Esophagus muscularis mucosa (tissue), 4 donors: ENCODE measurements around the gene LOXL4. TPM values are rescaled to one million over a fixed set of nuclear protein-coding genes. Genes with fewer than 3 reads are reported as not detected.

Experiments
- DNase-seq: peaks from one replicate; pipeline ENCODE4 v3.0.0-alpha.2; 2017; ENCODE audit errors: extremely low spot score
- H3K27ac ChIP-seq, 4 donors: fragments of 200-600 bp; sonication (generic); replicated peaks in 1 of 4; 1 replicate in 3 of 4; 2 replicates in 1 of 4; pipeline ENCODE4 v1.5.1; 2016 to 2019; ENCODE audit warnings: mild to moderate bottlenecking in 1 of 4
- H3K27me3 ChIP-seq, 4 donors: fragments of 200-600 bp; sonication (generic); one replicate each; pipeline versions ENCODE4 v1.5.1 to v1.6.0; 2016 to 2019
- H3K36me3 ChIP-seq, 4 donors: fragments of 200-600 bp; sonication (generic); one replicate each; pipeline ENCODE4 v1.5.1; 2016 to 2019
- H3K4me1 ChIP-seq, 4 donors: fragments of 200-600 bp; sonication (generic); one replicate each; pipeline ENCODE4 v1.5.1; 2016 to 2019
- H3K4me3 ChIP-seq, 4 donors: fragments of 200-600 bp; sonication (generic); 1 replicate in 2 of 4; 2 replicates in 2 of 4; pipeline ENCODE4 v1.5.1; 2016 to 2019; ENCODE audit warnings: mild to moderate bottlenecking in 4 of 4, moderate library complexity in 1 of 4
- H3K9me3 ChIP-seq, 4 donors: fragments of 200-600 bp; sonication (generic); 1 replicate in 3 of 4; 2 replicates in 1 of 4; pipeline ENCODE4 v1.5.1; 2016 to 2019
- EP300 ChIP-seq: sonication (generic); formaldehyde crosslinking; IDR thresholded peaks from one replicate; pipeline ENCODE4 v1.6.1; 2017; ENCODE audit warnings: antibody characterized with exemption
- POLR2A ChIP-seq: fragments of 450-650 bp; IDR thresholded peaks from one replicate; pipeline ENCODE4 v1.6.1; 2017; ENCODE audit warnings: antibody characterized with exemption, moderate library complexity, mild to moderate bottlenecking, low read depth
- POLR2AphosphoS5 ChIP-seq, 2 donors: sonication (generic); formaldehyde crosslinking; IDR thresholded peaks; one replicate each; pipeline ENCODE4 v1.6.1; 2017; ENCODE audit warnings: antibody characterized with exemption in 2 of 2
- WGBS: methylation state at CpG from one replicate; pipeline ENCODE4 v1.1.5; 2018; 5-methylcytosine and 5-hydroxymethylcytosine counted together
- intact Hi-C: fragments of 100-400 bp; cut with DNase I; formaldehyde crosslinking; loops from one replicate; pipeline ENCODE4 v1.15.1; 2023
- total RNA-seq, 4 donors: library from RNA; depleted of rRNA; stranded (reverse); fragments of >200 nt; gene quantifications; one replicate each; pipeline versions ENCODE4 v1.1.0 to v1.2.1, GENCODE V29; 2016
- TF ChIP-seq, protein P1 (sequence below), 3 experiments: fragments of 200-600 bp in 2 of 3; fragments of 450-650 bp in 1 of 3; sonication (generic) in 2 of 3; IDR thresholded peaks; one replicate each; pipeline ENCODE4 v1.5.1; 2017 to 2019; ENCODE audit warnings: antibody characterized with exemption in 3 of 3, mild to moderate bottlenecking in 2 of 3, moderate library complexity in 1 of 3

Gene LOXL4
- total RNA-seq, 4 donors from 2014 or later = 9.4 to 19.4 (median 12.6) TPM

DNA sequence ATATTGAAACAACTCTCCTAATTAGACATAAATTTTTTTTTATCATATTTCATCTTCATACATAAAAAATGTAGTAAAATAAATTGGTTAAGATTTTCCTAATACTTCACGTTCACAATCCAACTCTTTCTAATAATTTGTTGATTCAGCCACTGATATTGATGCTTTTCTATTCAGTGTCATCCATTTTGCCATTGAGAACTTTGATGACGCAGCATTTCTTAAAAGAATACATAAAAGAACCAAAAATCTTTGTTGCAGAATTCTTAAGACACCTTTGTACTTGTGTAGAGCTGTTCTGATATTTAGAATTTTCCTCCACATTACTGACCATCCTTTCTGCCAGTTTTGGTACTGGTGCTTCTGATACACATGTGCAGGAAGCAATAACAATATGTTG is 52.6 kb downstream of the LOXL4 start:
- no peaks in the 10 kb centered on the region for H3K36me3 ChIP-seq
- H3K4me3 ChIP-seq = no peak overlapping the region
- no peak for DNase-seq
- H3K4me1 ChIP-seq = peaks cover 0 to 25% (median 13%) of the 10 kb centered on the region in 4 donors
- intact Hi-C loops = no loop called here
- peaks cover 0 to 18% (median 15%) of the 10 kb centered on the region in 4 donors for H3K9me3 ChIP-seq
- 95% methylated on average over 2 of the region's 2 CpGs for WGBS
- H3K27me3 ChIP-seq = no peaks in the 10 kb centered on the region
- TF ChIP-seq EP300 (no peak), POLR2AphosphoS5 (IDR thresholded peaks at IDR 0.05) (no peak), POLR2A (no peak)
- TF ChIP-seq, protein P1, sequence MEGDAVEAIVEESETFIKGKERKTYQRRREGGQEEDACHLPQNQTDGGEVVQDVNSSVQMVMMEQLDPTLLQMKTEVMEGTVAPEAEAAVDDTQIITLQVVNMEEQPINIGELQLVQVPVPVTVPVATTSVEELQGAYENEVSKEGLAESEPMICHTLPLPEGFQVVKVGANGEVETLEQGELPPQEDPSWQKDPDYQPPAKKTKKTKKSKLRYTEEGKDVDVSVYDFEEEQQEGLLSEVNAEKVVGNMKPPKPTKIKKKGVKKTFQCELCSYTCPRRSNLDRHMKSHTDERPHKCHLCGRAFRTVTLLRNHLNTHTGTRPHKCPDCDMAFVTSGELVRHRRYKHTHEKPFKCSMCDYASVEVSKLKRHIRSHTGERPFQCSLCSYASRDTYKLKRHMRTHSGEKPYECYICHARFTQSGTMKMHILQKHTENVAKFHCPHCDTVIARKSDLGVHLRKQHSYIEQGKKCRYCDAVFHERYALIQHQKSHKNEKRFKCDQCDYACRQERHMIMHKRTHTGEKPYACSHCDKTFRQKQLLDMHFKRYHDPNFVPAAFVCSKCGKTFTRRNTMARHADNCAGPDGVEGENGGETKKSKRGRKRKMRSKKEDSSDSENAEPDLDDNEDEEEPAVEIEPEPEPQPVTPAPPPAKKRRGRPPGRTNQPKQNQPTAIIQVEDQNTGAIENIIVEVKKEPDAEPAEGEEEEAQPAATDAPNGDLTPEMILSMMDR (IDR thresholded peaks at IDR 0.05) = no peak
- no peak overlapping the region for H3K27ac ChIP-seq

DNA sequence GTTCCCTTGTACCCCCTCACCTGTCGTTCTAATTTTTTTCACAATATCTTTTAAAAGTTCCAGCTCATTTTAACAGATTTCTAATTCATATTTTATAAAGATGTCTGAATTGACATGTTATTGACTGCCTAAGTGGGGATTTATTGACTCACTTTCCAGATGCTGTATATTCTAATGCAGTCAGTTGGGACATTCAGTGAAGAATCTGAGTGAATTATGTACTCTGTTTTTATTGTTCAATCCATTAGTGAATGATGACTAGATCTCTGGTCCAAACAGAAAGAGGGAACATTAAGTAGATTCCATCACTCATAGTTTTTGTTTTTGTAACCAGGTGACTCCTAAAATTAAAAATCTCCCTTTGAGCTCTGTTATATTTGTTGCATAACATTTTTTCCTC is 54.3 kb downstream of the LOXL4 start:
- H3K4me1 ChIP-seq = peaks cover 0 to 25% (median 13%) of the 10 kb centered on the region in 4 donors
- peaks cover 0 to 11% (median 5%) of the 10 kb centered on the region in 4 donors for H3K36me3 ChIP-seq
- intact Hi-C loops = no loop called here
- TF ChIP-seq, protein P1 (IDR thresholded peaks at IDR 0.05) = no peak
- TF ChIP-seq EP300 = no peak
- no peak for TF ChIP-seq POLR2A
- no peak for TF ChIP-seq POLR2AphosphoS5 (IDR thresholded peaks at IDR 0.05)
- no peak for DNase-seq
- no peak overlapping the region for H3K4me3 ChIP-seq
- 94% methylated on average over 1 of the region's 1 CpG for WGBS
- H3K27ac ChIP-seq = no peak overlapping the region
- H3K27me3 ChIP-seq = no peaks in the 10 kb centered on the region
- H3K9me3 ChIP-seq = peaks cover 0 to 8% (median 3%) of the 10 kb centered on the region in 4 donors

DNA sequence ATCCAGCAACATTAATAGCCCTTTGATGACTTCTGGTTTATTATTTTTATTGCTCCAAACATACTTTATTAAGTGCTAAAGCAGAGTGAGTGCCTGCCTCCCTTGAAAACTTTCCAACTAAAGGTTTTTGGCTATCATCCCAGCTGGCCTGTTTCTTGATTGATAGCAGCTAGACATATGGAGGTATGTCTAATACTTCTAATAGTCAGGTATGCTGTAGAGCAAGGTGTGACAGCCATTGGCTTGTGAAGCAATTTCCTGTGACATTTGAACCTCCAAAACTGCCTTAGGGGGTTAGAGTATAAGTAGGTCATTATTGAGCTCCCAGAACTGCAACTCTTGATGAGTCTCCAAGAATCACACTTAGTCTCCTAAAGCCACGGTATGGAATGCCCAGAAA is 55.8 kb downstream of the LOXL4 start:
- Histone ChIP-seq H3K27ac (no peak overlapping the region), H3K36me3 (peaks cover 0 to 21% (median 10%) of the 10 kb centered on the region in 4 donors), H3K9me3 (peaks cover 0 to 2% (median 0%) of the 10 kb centered on the region in 4 donors), H3K4me3 (no peak overlapping the region), H3K27me3 (no peaks in the 10 kb centered on the region), H3K4me1 (peaks cover 0 to 25% (median 13%) of the 10 kb centered on the region in 4 donors)
- no peak for DNase-seq
- intact Hi-C loops = no loop called here
- 29% methylated on average over 1 of the region's 1 CpG for WGBS
- no peak for TF ChIP-seq POLR2AphosphoS5 (IDR thresholded peaks at IDR 0.05)

DNA sequence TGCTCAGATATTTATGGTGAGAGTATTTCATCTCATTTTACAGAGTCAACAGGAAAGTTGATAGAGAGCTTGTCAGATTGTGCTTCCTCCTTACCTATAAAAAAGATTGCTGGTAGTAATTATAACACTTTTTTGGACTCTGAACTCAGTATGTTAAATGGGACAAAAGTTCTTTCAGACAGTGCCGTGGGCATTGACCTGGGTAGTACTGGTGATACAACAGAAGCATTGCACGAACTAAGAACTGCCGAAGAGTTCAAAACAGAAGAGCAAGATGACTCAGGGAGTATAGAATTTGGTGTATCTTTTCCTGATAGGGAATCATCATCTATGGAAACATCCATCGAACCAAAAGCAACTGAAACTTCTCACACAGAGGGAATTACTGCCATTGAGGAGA is 58.6 kb downstream of the LOXL4 start:
- 93% methylated on average over 4 of the region's 4 CpGs for WGBS
- intact Hi-C loops = no loop called here
- Histone ChIP-seq H3K4me3 (no peak overlapping the region), H3K9me3 (no peaks in the 10 kb centered on the region), H3K4me1 (peaks cover 0 to 25% (median 13%) of the 10 kb centered on the region in 4 donors), H3K27me3 (no peaks in the 10 kb centered on the region), H3K27ac (no peak overlapping the region), H3K36me3 (peaks cover 0 to 21% (median 10%) of the 10 kb centered on the region in 4 donors)
- no peak for DNase-seq
- no peak for TF ChIP-seq POLR2A
- TF ChIP-seq POLR2AphosphoS5 (IDR thresholded peaks at IDR 0.05) = no peak
- no peak for TF ChIP-seq EP300
- TF ChIP-seq, protein P1 (IDR thresholded peaks at IDR 0.05) = no peak

DNA sequence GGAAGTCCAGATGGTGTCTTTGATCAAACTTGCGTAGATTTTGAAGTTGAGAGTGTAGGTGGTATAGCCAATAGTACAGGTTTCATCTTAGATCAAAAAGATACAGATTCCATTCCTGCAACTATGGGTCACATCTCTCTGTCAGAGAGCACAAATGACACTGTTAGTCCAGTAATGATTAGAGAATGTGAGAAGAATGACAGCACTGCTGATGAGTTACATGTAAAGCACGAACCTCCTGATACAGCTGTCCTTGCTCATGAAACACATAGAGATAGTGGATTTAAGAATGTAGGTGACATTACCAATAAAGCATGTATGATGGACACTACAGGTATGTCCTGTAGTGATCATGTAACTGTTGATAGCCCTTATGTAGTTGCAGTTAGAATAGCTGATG is 59.1 kb downstream of the LOXL4 start:
- Histone ChIP-seq H3K9me3 (no peaks in the 10 kb centered on the region), H3K27ac (no peak overlapping the region), H3K27me3 (no peaks in the 10 kb centered on the region), H3K36me3 (peaks cover 0 to 21% (median 10%) of the 10 kb centered on the region in 4 donors), H3K4me1 (peaks cover 0 to 25% (median 13%) of the 10 kb centered on the region in 4 donors), H3K4me3 (no peak overlapping the region)
- DNase-seq = no peak
- intact Hi-C loops = no loop called here
- no peak for TF ChIP-seq POLR2AphosphoS5 (IDR thresholded peaks at IDR 0.05)
- TF ChIP-seq, protein P1 (IDR thresholded peaks at IDR 0.05) = no peak
- TF ChIP-seq POLR2A = no peak
- no peak for TF ChIP-seq EP300
- 98% methylated on average over 2 of the region's 2 CpGs for WGBS
